ENCODE measurements around the gene GRPEL1. TPM values are rescaled to one million over a fixed set of nuclear protein-coding genes. Genes with fewer than 3 reads are reported as not detected.

Gene GRPEL1
- total RNA-seq, 1 donor from 2014 or later: 25.7 TPM

- Histone ChIP-seq H3K27me3 (ENCODE audit: low read depth) (no peaks in the 10 kb centered on the region), H3K4me3 (no peak overlapping the region), H3K4me1 (no peaks in the 10 kb centered on the region), H3K27ac (no peak overlapping the region), H3K9me3 (no peaks in the 10 kb centered on the region), H3K36me3 (peaks cover 95% of the 10 kb centered on the region)
- no peak for TF ChIP-seq CTCF (IDR thresholded peaks at IDR 0.05)
- DNase-seq: no peak
- intact Hi-C loops (cut with DNase I): no loop called here
- no peak for ATAC-seq
Measured at GRCh38 chr4:7009564-7009963, 58.3 kb downstream of the GRPEL1 start.

Other genes starting within 250 kb of the GRPEL1 start
- gene TBC1D14, start 158.2 kb downstream of the GRPEL1 start, total RNA-seq: 60.7 TPM
- 20.2 TPM for gene TADA2B, start 24.7 kb downstream of the GRPEL1 start, total RNA-seq
- gene SORCS2, start 124.5 kb upstream of the GRPEL1 start, total RNA-seq: 5.8 TPM

Measured in lower lobe of right lung (tissue), 2 donors.